Motor neuron (in vitro differentiated cells): ENCODE data around the gene DNAH8. TPM values are rescaled to one million over a fixed set of nuclear protein-coding genes. Genes with fewer than 3 reads are reported as not detected.
"Not testable (repeated sequence)": the region's sequence is repeated elsewhere in the genome, so short reads cannot be mapped to it uniquely, and the experiment has no call there.

Source experiments
- ATAC-seq, 8 experiments: fragments of 200-7000 bp; cut with Tn5 transposase; replicated peaks in 6 of 8; 2 replicates each; pipeline ENCODE4 v1.8.0; 2021; ENCODE audit warnings: mild to moderate bottlenecking in 8 of 8, moderate library complexity in 8 of 8
- H3K27ac ChIP-seq, 2 donors: fragments of 250-450 bp; sonication (Bioruptor Pico); 2 replicates each; pipeline ENCODE4 v1.9.0; 2021; ENCODE audit warnings: antibody characterized with exemption in 2 of 2, mild to moderate bottlenecking in 2 of 2, moderate library complexity in 1 of 2
- H3K4me1 ChIP-seq, 2 donors: fragments of 250-450 bp; sonication (Bioruptor Pico); replicated peaks in 1 of 2; 2 replicates each; pipeline ENCODE4 v1.6.1; 2021; ENCODE audit warnings: antibody characterized with exemption in 2 of 2, mild to moderate bottlenecking in 2 of 2, moderate library complexity in 1 of 2
- H3K4me3 ChIP-seq, 5 donors: fragments of 250-450 bp; sonication (Bioruptor Pico); 2 replicates each; pipeline ENCODE4 v1.9.0; 2021; ENCODE audit warnings: antibody characterized with exemption in 5 of 5, mild to moderate bottlenecking in 5 of 5, moderate library complexity in 4 of 5
- WGBS, 10 experiments: fragments of 450-650 bp; shearing (Covaris generic); methylation state at CpG; one replicate each; pipeline ENCODE4 v1.0.0; 2022; 5-methylcytosine and 5-hydroxymethylcytosine counted together
- in situ Hi-C, 9 experiments: fragments of 400-800 bp; cut with MboI; loops; one replicate each; pipeline ENCODE4 v1.15.0; 2021; ENCODE audit warnings: low sequenced_read_pairs in 9 of 9, low pct_unique_long_range_greater_than_20kb in 2 of 9; ENCODE audit not compliant: unreplicated experiment in 9 of 9
- total RNA-seq, 8 experiments: library from RNA; unstranded; fragments of 300-600 nt; gene quantifications; 2 replicates each; pipeline versions ENCODE4 v1.2.3 to v1.2.4, GENCODE V29; 2022

Gene DNAH8
- total RNA-seq, 8 experiments from 2014 or later = 0.04 to 0.69 (median 0.06) TPM; not detected in 2

- in situ Hi-C loops = no loop called here
These were observed 197.3 kb downstream of the DNAH8 start for GRCh38 chr6:38912378-38912777.

GRCh38 chr6:38915205-38915925 is 200.3 kb downstream of the DNAH8 start:
- H3K4me1 ChIP-seq = no peaks in the 10 kb centered on the region
- in situ Hi-C loops = no loop called here
- no peak for ATAC-seq
- no peak overlapping the region for H3K4me3 ChIP-seq
- WGBS, 10 experiments = 0 to 100% (median 88%) methylated on average over 1 to 2 of the region's 2 CpGs; no CpG with 5 or more reads in 2 of the 10 experiments
- no peak overlapping the region for H3K27ac ChIP-seq

More at GRCh38 chr6:38912378-38912777, 197.3 kb downstream of the DNAH8 start:
- 50 to 100% (median 86%) methylated on average over 1 to 2 of the region's 2 CpGs; no CpG with 5 or more reads in 1 of the 10 experiments for WGBS, 10 experiments
- Histone ChIP-seq H3K27ac (no peak overlapping the region), H3K4me3 (no peak overlapping the region), H3K4me1 (no peaks in the 10 kb centered on the region)
- ATAC-seq = no peak

GRCh38 chr6:38921540-38921939 is 206.4 kb downstream of the DNAH8 start:
- 11 to 93% (median 62%) methylated on average over 1 to 4 of the region's 8 CpGs; no CpG with 5 or more reads in 4 of the 10 experiments for WGBS, 10 experiments
- in situ Hi-C loops, H3K4me3 ChIP-seq, ATAC-seq, H3K27ac ChIP-seq, H3K4me1 ChIP-seq: not testable (repeated sequence)

GRCh38 chr6:38924791-38925509 is 209.8 kb downstream of the DNAH8 start:
- Histone ChIP-seq H3K4me3 (no peak overlapping the region), H3K27ac (no peak overlapping the region), H3K4me1 (peaks cover 0 to 2% of the 10 kb centered on the region in 2 donors)
- in situ Hi-C loops = no loop called here
- 22 to 96% (median 86%) methylated on average over 2 to 7 of the region's 7 CpGs for WGBS, 10 experiments
- peak in 1 of 8 experiments; percentile 49 for ATAC-seq

- WGBS, 10 experiments = 13 to 95% (median 72%) methylated on average over 4 to 5 of the region's 5 CpGs
- in situ Hi-C loops = no loop called here
- no peak overlapping the region for H3K4me3 ChIP-seq
- peaks cover 0 to 2% of the 10 kb centered on the region in 2 donors for H3K4me1 ChIP-seq
- H3K27ac ChIP-seq = no peak overlapping the region
- no peak for ATAC-seq
These were observed 214.4 kb downstream of the DNAH8 start for GRCh38 chr6:38929560-38929959.

GRCh38 chr6:38933426-38933825 is 218.3 kb downstream of the DNAH8 start:
- Histone ChIP-seq H3K4me3 (no peak overlapping the region), H3K4me1 (no peaks in the 10 kb centered on the region), H3K27ac (no peak overlapping the region)
- in situ Hi-C loops = no loop called here
- ATAC-seq = no peak
- WGBS, 10 experiments = 20 to 100% (median 93%) methylated on average over 1 to 3 of the region's 3 CpGs; no CpG with 5 or more reads in 2 of the 10 experiments

- ATAC-seq = no peak
- WGBS, 10 experiments = 33 to 100% (median 84%) methylated on average over 1 of the region's 1 CpG; no CpG with 5 or more reads in 4 of the 10 experiments
- in situ Hi-C loops = no loop called here
- Histone ChIP-seq H3K4me3 (no peak overlapping the region), H3K27ac (no peak overlapping the region), H3K4me1 (no peaks in the 10 kb centered on the region)
These were observed 219.9 kb downstream of the DNAH8 start for GRCh38 chr6:38935051-38935450.

- H3K4me1 ChIP-seq = no peaks in the 10 kb centered on the region
- WGBS, 10 experiments = 41 to 100% (median 82%) methylated on average over 3 to 12 of the region's 15 CpGs
- H3K27ac ChIP-seq = no peak overlapping the region
- ATAC-seq = no peak
- in situ Hi-C loops = no loop called here
- H3K4me3 ChIP-seq = no peak overlapping the region
These were observed 222.9 kb downstream of the DNAH8 start for GRCh38 chr6:38937839-38938613.

GRCh38 chr6:38938741-38939140 is 223.6 kb downstream of the DNAH8 start:
- Histone ChIP-seq H3K4me3 (no peak overlapping the region), H3K4me1 (no peaks in the 10 kb centered on the region), H3K27ac (no peak overlapping the region)
- in situ Hi-C loops = no loop called here
- 15 to 89% (median 80%) methylated on average over 1 to 3 of the region's 3 CpGs; no CpG with 5 or more reads in 3 of the 10 experiments for WGBS, 10 experiments
- ATAC-seq = no peak

GRCh38 chr6:38942442-38942841 is 227.3 kb downstream of the DNAH8 start:
- no peak overlapping the region for H3K4me3 ChIP-seq
- H3K27ac ChIP-seq = no peak overlapping the region
- ATAC-seq = no peak
- no peaks in the 10 kb centered on the region for H3K4me1 ChIP-seq
- in situ Hi-C loops = no loop called here
- 0 to 100% (median 83%) methylated on average over 1 to 2 of the region's 4 CpGs; no CpG with 5 or more reads in 3 of the 10 experiments for WGBS, 10 experiments

GRCh38 chr6:38942965-38943364 is 227.9 kb downstream of the DNAH8 start:
- ATAC-seq = no peak
- in situ Hi-C loops = no loop called here
- no peak overlapping the region for H3K27ac ChIP-seq
- no peak overlapping the region for H3K4me3 ChIP-seq
- H3K4me1 ChIP-seq = no peaks in the 10 kb centered on the region
- 0 to 100% (median 89%) methylated on average over 1 of the region's 1 CpG; no CpG with 5 or more reads in 1 of the 10 experiments for WGBS, 10 experiments

- no peaks in the 10 kb centered on the region for H3K4me1 ChIP-seq
- 0 to 100% (median 81%) methylated on average over 1 to 3 of the region's 4 CpGs for WGBS, 10 experiments
- no peak overlapping the region for H3K4me3 ChIP-seq
- in situ Hi-C loops = no loop called here
- no peak for ATAC-seq
- no peak overlapping the region for H3K27ac ChIP-seq
These were observed 228.9 kb downstream of the DNAH8 start for GRCh38 chr6:38943964-38944363.
